Kidney (tissue), 14 donors: ENCODE results near the gene REV3L. TPM values are rescaled to one million over a fixed set of nuclear protein-coding genes. Genes with fewer than 3 reads are reported as not detected.

Source experiments
- DNase-seq, 5 donors: peaks; one replicate each; pipeline ENCODE4 v3.0.0-alpha.2; 2013 to 2020
- FAIRE-seq: peaks from 2 replicates; lab custom pipeline; 2012; peaks lifted over from hg19 to GRCh38; lab: Jason Lieb, UNC
- H3K27ac ChIP-seq, 2 donors: one replicate each; pipeline ENCODE4 v1.7.0; 2013; ENCODE audit warnings: low read depth in 2 of 2, low read length in 2 of 2, inconsistent platforms in 1 of 2
- H3K27me3 ChIP-seq: one replicate; pipeline ENCODE4 v1.7.1; 2013; ENCODE audit warnings: low read length, inconsistent platforms; ENCODE audit not compliant: control insufficient read depth, insufficient read depth
- H3K36me3 ChIP-seq, 3 donors: one replicate each; pipeline versions ENCODE4 v1.7.0 to v1.7.1; 2013; ENCODE audit warnings: low read length in 3 of 3, control low read depth in 1 of 3, inconsistent platforms in 1 of 3; ENCODE audit not compliant: insufficient read depth in 3 of 3, control insufficient read depth in 2 of 3
- H3K4me1 ChIP-seq, 3 donors: one replicate each; pipeline versions ENCODE4 v1.7.0 to v1.7.1; 2013; ENCODE audit warnings: low read length in 3 of 3, inconsistent platforms in 1 of 3, low read depth in 1 of 3; ENCODE audit not compliant: control insufficient read depth in 2 of 3, insufficient read depth in 2 of 3
- H3K4me3 ChIP-seq, 3 donors: one replicate each; pipeline versions ENCODE4 v1.7.0 to v1.8.1; 2013; ENCODE audit warnings: low read length in 3 of 3, control low read depth in 1 of 3, inconsistent platforms in 1 of 3
- H3K9ac ChIP-seq, 3 donors: one replicate each; pipeline versions ENCODE4 v1.7.0 to v1.7.1; 2013; ENCODE audit warnings: low read length in 3 of 3, control low read depth in 1 of 3, inconsistent platforms in 1 of 3
- H3K9me3 ChIP-seq, 3 donors: one replicate each; pipeline versions ENCODE4 v1.7.0 to v1.7.1; 2013; ENCODE audit warnings: low read length in 3 of 3, control low read depth in 1 of 3, inconsistent platforms in 1 of 3; ENCODE audit not compliant: control insufficient read depth in 2 of 3, insufficient read depth in 1 of 3
- CTCF ChIP-seq: IDR thresholded peaks from 3 replicates; pipeline ENCODE4 v1.5.1; 2012; ENCODE audit warnings: mild to moderate bottlenecking, moderate library complexity, borderline replicate concordance; ENCODE audit not compliant: insufficient read depth; ENCODE audit errors: extremely low read depth
- intact Hi-C: fragments of 100-400 bp; cut with DNase I; formaldehyde crosslinking; loops from one replicate; pipeline ENCODE4 v1.11.1; 2022
- polyA plus RNA-seq: library from polyadenylated mRNA; stranded (reverse); fragments of 350-450 nt; fragmentation: Illumina TruSeq; extraction: RNeasy Lipid Tissue Mini Kit (QIAGEN cat#74804); gene quantifications from one replicate; pipeline ENCODE4 v1.2.3, GENCODE V29; 2014; ENCODE audit warnings: low read depth, low replicate concordance; ENCODE audit not compliant: insufficient read depth
- total RNA-seq: library from RNA; stranded (reverse); fragmentation: NEBNext Ultra II Directional; extraction: Animal tissue kit (Norgen Biotek cat#: 25700); gene quantifications from one replicate; pipeline ENCODE4 v1.2.1, GENCODE V29; 2021
- donor health status: control.
- donor health status: control.
- donor health status: control.
- donor health status: control.
- donor health status: control.
- donor health status: DM: yes; HTN: yes; CAD: no.
- donor health status: Normal renal cell carcinoma (clear cell type).

Gene REV3L
- total and polyA plus RNA-seq, 2 donors from 2014 or later = 4.4 to 30.0 TPM

GRCh38 chr6:111456208-111456607 is 26.8 kb downstream of the REV3L start:
- H3K4me3 ChIP-seq = no peak overlapping the region
- H3K9me3 ChIP-seq = peaks cover 0 to 11% (median 2%) of the 10 kb centered on the region in 3 donors
- no peaks in the 10 kb centered on the region for H3K27me3 ChIP-seq
- H3K27ac ChIP-seq = no peak overlapping the region
- DNase-seq (no peak), FAIRE-seq (no peak)
- intact Hi-C loops = no loop called here
- no peak for TF ChIP-seq CTCF
- no peak overlapping the region for H3K9ac ChIP-seq
- no peaks in the 10 kb centered on the region for H3K4me1 ChIP-seq
- peaks cover 4 to 5% (median 4%) of the 10 kb centered on the region in 3 donors for H3K36me3 ChIP-seq

- Histone ChIP-seq H3K27ac (no peak overlapping the region), H3K4me1 (no peaks in the 10 kb centered on the region), H3K9ac (no peak overlapping the region), H3K4me3 (no peak overlapping the region), H3K36me3 (peaks cover 0 to 2% (median 0%) of the 10 kb centered on the region in 3 donors), H3K9me3 (no peaks in the 10 kb centered on the region), H3K27me3 (no peaks in the 10 kb centered on the region)
- no peak for FAIRE-seq
- no peak for DNase-seq
- intact Hi-C loops = no loop called here
- TF ChIP-seq CTCF = no peak
Measured at GRCh38 chr6:111450636-111451035, 32.4 kb downstream of the REV3L start.

- Histone ChIP-seq H3K36me3 (peaks cover 0 to 2% (median 0%) of the 10 kb centered on the region in 3 donors), H3K4me1 (no peaks in the 10 kb centered on the region), H3K27ac (no peak overlapping the region), H3K9ac (no peak overlapping the region), H3K27me3 (no peaks in the 10 kb centered on the region), H3K4me3 (no peak overlapping the region), H3K9me3 (no peaks in the 10 kb centered on the region)
- no peak for DNase-seq
- intact Hi-C loops = no loop called here
- no peak for FAIRE-seq
- no peak for TF ChIP-seq CTCF
Measured at GRCh38 chr6:111450087-111450486, 32.9 kb downstream of the REV3L start.

- H3K27ac ChIP-seq = no peak overlapping the region
- FAIRE-seq (no peak), DNase-seq (no peak)
- no peaks in the 10 kb centered on the region for H3K36me3 ChIP-seq
- H3K4me1 ChIP-seq = no peaks in the 10 kb centered on the region
- H3K9ac ChIP-seq = no peak overlapping the region
- intact Hi-C loops = no loop called here
- H3K9me3 ChIP-seq = no peaks in the 10 kb centered on the region
- no peak for TF ChIP-seq CTCF
- no peak overlapping the region for H3K4me3 ChIP-seq
- H3K27me3 ChIP-seq = no peaks in the 10 kb centered on the region
Measured at GRCh38 chr6:111449129-111449528, 33.9 kb downstream of the REV3L start.
